HK-2 (cell line): Measurements from ENCODE around the gene BOD1L1.

Experiments used
- DNase-seq: peaks from one replicate; pipeline ENCODE4 v3.0.0-alpha.2; 2018; ENCODE audit not compliant: unreplicated experiment

Gene BOD1L1

DNA sequence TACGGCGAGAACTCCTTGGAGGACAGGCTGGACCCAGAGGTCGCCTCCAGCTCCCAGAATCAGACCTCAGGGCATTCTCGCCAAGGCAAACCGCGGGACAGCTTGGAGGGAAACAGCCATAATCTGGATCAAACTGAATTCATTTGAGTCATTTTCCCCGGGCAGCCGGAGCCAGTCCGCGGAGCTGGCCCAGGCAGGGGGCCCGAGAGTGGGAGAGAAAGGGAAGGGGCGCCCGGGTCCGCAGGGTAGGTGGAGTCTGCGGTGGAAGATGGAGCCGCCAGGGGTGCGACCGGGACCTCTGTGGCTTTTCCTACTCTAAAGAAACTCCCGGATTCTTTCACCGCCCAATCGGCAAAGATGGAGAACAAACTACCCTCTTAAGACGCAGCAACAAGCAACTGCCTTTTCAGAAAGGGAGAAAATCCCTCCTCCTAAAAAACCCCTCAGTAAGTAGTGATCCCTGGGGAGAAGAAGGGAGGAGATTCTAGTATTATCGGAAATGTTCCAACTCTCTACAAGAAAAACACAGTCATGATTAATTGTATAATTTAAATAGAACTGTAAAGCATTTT is 88.4 kb downstream of the BOD1L1 start:
- no peak for DNase-seq

GRCh38 chr4:13538427-13538973 is 89.0 kb downstream of the BOD1L1 start:
- no peak for DNase-seq

GRCh38 chr4:13537832-13538177 is 89.7 kb downstream of the BOD1L1 start:
- no peak for DNase-seq

DNA sequence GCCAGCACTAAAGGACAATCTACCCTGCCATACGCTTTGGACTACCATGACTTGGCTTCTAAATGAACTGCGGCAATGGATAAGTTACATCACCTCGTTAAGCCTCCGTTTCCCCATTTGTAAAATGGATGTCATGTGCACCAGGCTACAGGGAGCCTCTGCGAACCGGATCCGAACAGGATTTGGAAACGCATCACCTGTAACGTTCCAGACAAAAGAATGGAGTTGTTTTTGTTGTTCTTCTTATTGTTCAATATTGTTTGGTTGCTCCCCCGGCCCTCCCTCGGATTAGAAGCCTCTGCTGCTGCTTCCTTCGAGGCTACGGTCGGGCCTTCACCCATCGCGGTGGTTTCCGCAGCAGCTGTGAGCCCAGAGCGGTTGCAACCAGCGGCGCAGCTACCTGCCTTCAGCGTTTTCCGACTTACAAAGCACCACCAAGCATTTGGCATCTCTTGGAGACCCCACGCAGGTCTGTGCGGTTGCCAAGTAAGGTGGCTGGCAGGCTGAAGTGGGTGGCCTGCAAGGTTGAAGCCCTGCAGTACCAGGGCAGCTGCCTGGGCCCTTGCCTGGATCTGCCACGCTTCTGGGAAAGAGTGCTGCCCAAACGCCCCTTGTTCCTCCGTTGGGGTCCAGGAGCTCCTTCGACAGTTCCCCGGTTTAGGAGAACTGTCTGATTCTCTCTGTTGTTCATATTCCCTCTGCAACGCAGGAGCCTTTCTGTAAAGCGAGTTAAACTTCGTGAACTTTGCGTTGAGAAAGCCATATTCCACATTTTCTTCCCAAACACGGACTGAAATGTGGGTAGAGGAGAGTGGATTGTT is 90.3 kb downstream of the BOD1L1 start:
- DNase-seq, result no peak

DNA sequence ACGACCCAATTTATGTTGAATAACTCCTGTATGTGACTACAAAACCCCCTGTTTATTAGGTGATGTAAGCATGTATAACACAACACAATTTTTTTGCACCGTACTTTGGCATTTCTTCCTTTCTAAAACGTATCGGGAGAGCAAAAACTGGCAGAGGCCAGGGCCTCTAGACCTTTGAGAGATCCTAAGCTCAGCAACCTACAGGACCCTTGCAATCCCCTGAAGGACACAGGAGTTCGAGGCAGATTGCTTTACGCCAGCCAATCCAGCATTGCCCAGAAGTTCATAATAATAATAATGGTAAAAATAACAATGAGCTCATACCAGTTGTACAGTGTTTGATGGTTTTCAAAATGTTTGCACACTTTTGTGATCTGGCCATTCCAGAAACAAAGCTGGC is 90.9 kb downstream of the BOD1L1 start:
- DNase-seq, result no peak

GRCh38 chr4:13535708-13536361 is 91.7 kb downstream of the BOD1L1 start:
- DNase-seq, result no peak

- DNase-seq, result no peak
These were observed 92.4 kb downstream of the BOD1L1 start for GRCh38 chr4:13535118-13535517.

DNA sequence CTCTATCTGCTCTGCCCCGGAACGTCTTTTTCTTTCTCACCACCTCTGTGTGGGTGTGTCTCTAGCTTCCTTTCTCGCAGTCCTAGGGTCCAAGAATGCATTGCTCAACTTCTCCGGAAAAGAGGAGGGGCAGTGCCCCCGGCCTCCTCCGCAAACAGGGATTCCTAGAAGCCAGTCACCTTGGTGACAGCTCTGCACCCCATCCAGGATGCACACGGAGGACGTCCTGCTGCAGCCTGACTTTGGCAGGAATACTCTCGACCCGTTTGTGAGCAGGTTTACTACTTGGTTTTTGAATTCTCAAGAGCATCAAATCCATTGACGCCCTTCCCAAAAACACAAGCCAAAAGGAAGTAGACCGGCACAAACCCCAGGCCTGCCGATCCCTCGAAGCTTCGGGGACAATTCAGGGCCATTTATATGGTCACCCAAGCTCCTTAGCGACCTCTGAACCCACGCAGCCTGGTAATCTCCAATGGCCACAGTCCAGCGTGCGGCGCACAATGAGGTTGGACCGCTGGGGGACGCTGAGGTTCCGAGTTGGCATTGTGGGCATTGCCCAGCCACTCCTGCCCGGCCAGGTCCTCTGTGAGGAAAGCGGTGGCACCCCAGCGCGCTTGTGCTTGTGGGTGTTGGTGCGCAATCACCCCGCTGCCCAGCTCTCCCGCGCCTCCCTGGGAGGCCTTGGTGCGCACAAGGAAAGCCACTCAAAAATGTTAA is 93.0 kb downstream of the BOD1L1 start:
- no peak for DNase-seq

GRCh38 chr4:13533670-13534343 is 93.7 kb downstream of the BOD1L1 start:
- no peak for DNase-seq

- no peak for DNase-seq
These were observed 95.9 kb downstream of the BOD1L1 start for GRCh38 chr4:13531625-13531998.

DNA sequence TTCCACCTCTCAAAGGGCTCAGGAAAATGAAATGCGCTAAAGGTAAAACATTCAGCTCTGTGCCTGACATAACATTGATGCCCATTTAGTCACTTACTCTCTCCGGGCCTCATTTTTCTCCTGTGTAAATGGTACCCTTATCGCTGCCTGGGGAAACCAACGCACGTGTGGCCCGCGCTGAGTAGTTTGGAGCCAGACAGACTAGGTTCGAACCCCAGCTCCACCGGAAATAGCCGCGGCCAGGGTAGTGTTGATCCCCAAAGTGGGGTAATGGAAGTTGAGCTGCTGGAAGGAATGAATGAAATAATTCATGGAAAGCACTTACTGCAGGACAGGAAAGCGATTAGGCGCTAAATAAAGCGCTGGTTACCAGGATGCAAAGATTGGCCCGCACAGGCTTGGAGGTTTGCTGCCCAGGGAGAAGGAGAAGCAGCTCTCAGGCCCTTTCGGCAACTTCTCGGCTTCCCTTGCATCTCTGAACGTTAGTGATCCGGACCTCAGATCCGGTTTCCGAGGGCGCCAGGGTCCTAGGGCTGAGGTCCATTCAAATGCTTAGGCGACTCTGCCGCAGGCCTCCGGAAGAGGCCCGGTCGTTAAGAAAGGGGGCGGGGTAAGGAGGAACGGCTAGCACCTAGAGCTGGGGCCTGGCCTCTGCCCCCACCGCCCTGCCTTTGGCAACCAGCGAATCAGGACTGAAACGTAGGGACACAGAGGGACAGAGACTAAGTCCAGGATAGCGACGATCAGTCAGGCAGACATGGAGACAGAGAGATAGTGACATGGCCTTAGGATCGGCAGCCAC is 96.5 kb downstream of the BOD1L1 start:
- no peak for DNase-seq

- DNase-seq, result no peak
These were observed 98.2 kb downstream of the BOD1L1 start for GRCh38 chr4:13529128-13529919.

DNA sequence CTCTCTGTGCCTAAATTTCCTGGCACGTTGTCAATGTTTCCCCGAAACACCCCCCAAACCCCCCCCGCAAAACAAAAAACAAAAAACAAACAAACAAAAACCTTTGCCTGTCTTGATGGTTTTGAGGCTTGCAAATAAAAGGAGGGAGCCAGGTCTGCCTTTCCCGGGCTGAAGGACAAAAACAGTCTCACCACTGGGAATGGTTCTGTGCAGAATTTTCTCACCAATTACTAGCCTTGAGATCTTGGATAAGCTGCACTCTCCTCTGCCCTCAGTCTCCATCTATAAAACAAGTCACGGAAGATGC is 98.8 kb downstream of the BOD1L1 start:
- DNase-seq, result no peak

GRCh38 chr4:13527981-13528820 is 99.3 kb downstream of the BOD1L1 start:
- DNase-seq, result no peak

- DNase-seq, result no peak
These were observed 100.1 kb downstream of the BOD1L1 start for GRCh38 chr4:13527192-13527980.

- no peak for DNase-seq
These were observed 100.9 kb downstream of the BOD1L1 start for GRCh38 chr4:13526658-13527057.

GRCh38 chr4:13525606-13526281 is 101.8 kb downstream of the BOD1L1 start:
- no peak for DNase-seq
